Kidney (tissue), 14 donors: ENCODE data around the gene NTF3. TPM values are rescaled to one million over a fixed set of nuclear protein-coding genes. Genes with fewer than 3 reads are reported as not detected.

ENCODE experiments used
- DNase-seq, 5 donors: peaks; one replicate each; pipeline ENCODE4 v3.0.0-alpha.2; 2013 to 2020
- FAIRE-seq: peaks from 2 replicates; lab custom pipeline; 2012; peaks lifted over from hg19 to GRCh38; lab: Jason Lieb, UNC
- H3K27ac ChIP-seq, 2 donors: one replicate each; pipeline ENCODE4 v1.7.0; 2013; ENCODE audit warnings: low read depth in 2 of 2, low read length in 2 of 2, inconsistent platforms in 1 of 2
- H3K27me3 ChIP-seq: one replicate; pipeline ENCODE4 v1.7.1; 2013; ENCODE audit warnings: low read length, inconsistent platforms; ENCODE audit not compliant: control insufficient read depth, insufficient read depth
- H3K36me3 ChIP-seq, 3 donors: one replicate each; pipeline versions ENCODE4 v1.7.0 to v1.7.1; 2013; ENCODE audit warnings: low read length in 3 of 3, control low read depth in 1 of 3, inconsistent platforms in 1 of 3; ENCODE audit not compliant: insufficient read depth in 3 of 3, control insufficient read depth in 2 of 3
- H3K4me1 ChIP-seq, 3 donors: one replicate each; pipeline versions ENCODE4 v1.7.0 to v1.7.1; 2013; ENCODE audit warnings: low read length in 3 of 3, inconsistent platforms in 1 of 3, low read depth in 1 of 3; ENCODE audit not compliant: control insufficient read depth in 2 of 3, insufficient read depth in 2 of 3
- H3K4me3 ChIP-seq, 3 donors: one replicate each; pipeline versions ENCODE4 v1.7.0 to v1.8.1; 2013; ENCODE audit warnings: low read length in 3 of 3, control low read depth in 1 of 3, inconsistent platforms in 1 of 3
- H3K9ac ChIP-seq, 3 donors: one replicate each; pipeline versions ENCODE4 v1.7.0 to v1.7.1; 2013; ENCODE audit warnings: low read length in 3 of 3, control low read depth in 1 of 3, inconsistent platforms in 1 of 3
- H3K9me3 ChIP-seq, 3 donors: one replicate each; pipeline versions ENCODE4 v1.7.0 to v1.7.1; 2013; ENCODE audit warnings: low read length in 3 of 3, control low read depth in 1 of 3, inconsistent platforms in 1 of 3; ENCODE audit not compliant: control insufficient read depth in 2 of 3, insufficient read depth in 1 of 3
- CTCF ChIP-seq: IDR thresholded peaks from 3 replicates; pipeline ENCODE4 v1.5.1; 2012; ENCODE audit warnings: mild to moderate bottlenecking, moderate library complexity, borderline replicate concordance; ENCODE audit not compliant: insufficient read depth; ENCODE audit errors: extremely low read depth
- intact Hi-C: fragments of 100-400 bp; cut with DNase I; formaldehyde crosslinking; loops from one replicate; pipeline ENCODE4 v1.11.1; 2022
- polyA plus RNA-seq: library from polyadenylated mRNA; stranded (reverse); fragments of 350-450 nt; fragmentation: Illumina TruSeq; extraction: RNeasy Lipid Tissue Mini Kit (QIAGEN cat#74804); gene quantifications from one replicate; pipeline ENCODE4 v1.2.3, GENCODE V29; 2014; ENCODE audit warnings: low read depth, low replicate concordance; ENCODE audit not compliant: insufficient read depth
- total RNA-seq: library from RNA; stranded (reverse); fragmentation: NEBNext Ultra II Directional; extraction: Animal tissue kit (Norgen Biotek cat#: 25700); gene quantifications from one replicate; pipeline ENCODE4 v1.2.1, GENCODE V29; 2021
- donor health status: control.
- donor health status: control.
- donor health status: control.
- donor health status: control.
- donor health status: control.
- donor health status: DM: yes; HTN: yes; CAD: no.
- donor health status: Normal renal cell carcinoma (clear cell type).

The NTF3 gene
- total and polyA plus RNA-seq, 2 donors from 2014 or later = 2.9 to 3.5 TPM

- H3K9ac ChIP-seq = no peak overlapping the region
- H3K27ac ChIP-seq = no peak overlapping the region
- no peaks in the 10 kb centered on the region for H3K27me3 ChIP-seq
- FAIRE-seq (no peak), DNase-seq (no peak)
- H3K4me1 ChIP-seq = peaks cover 0 to 9% (median 4%) of the 10 kb centered on the region in 3 donors
- H3K9me3 ChIP-seq = no peaks in the 10 kb centered on the region
- TF ChIP-seq CTCF = no peak
- H3K36me3 ChIP-seq = no peaks in the 10 kb centered on the region
- no peak overlapping the region for H3K4me3 ChIP-seq
- intact Hi-C loops = no loop called here
Observed at GRCh38 chr12:5461966-5462365, 30.1 kb downstream of the NTF3 start.

GRCh38 chr12:5464096-5464495 is 32.2 kb downstream of the NTF3 start:
- no peaks in the 10 kb centered on the region for H3K27me3 ChIP-seq
- H3K36me3 ChIP-seq = no peaks in the 10 kb centered on the region
- DNase-seq = no peak
- intact Hi-C loops = no loop called here
- no peak for FAIRE-seq
- TF ChIP-seq CTCF = no peak
- no peak overlapping the region for H3K27ac ChIP-seq
- H3K9me3 ChIP-seq = no peaks in the 10 kb centered on the region
- H3K9ac ChIP-seq = no peak overlapping the region
- H3K4me1 ChIP-seq = peaks cover 0 to 3% (median 0%) of the 10 kb centered on the region in 3 donors
- no peak overlapping the region for H3K4me3 ChIP-seq

GRCh38 chr12:5465384-5465783 is 33.5 kb downstream of the NTF3 start:
- H3K4me1 ChIP-seq = peaks cover 0 to 3% (median 0%) of the 10 kb centered on the region in 3 donors
- FAIRE-seq (no peak), DNase-seq (no peak)
- H3K9ac ChIP-seq = no peak overlapping the region
- no peak for TF ChIP-seq CTCF
- no peaks in the 10 kb centered on the region for H3K27me3 ChIP-seq
- no peak overlapping the region for H3K27ac ChIP-seq
- no peak overlapping the region for H3K4me3 ChIP-seq
- intact Hi-C loops = no loop called here
- H3K36me3 ChIP-seq = no peaks in the 10 kb centered on the region
- H3K9me3 ChIP-seq = no peaks in the 10 kb centered on the region

- peaks cover 0 to 3% (median 0%) of the 10 kb centered on the region in 3 donors for H3K4me1 ChIP-seq
- no peak overlapping the region for H3K27ac ChIP-seq
- intact Hi-C loops = no loop called here
- FAIRE-seq = no peak
- no peaks in the 10 kb centered on the region for H3K9me3 ChIP-seq
- no peak for TF ChIP-seq CTCF
- no peak overlapping the region for H3K9ac ChIP-seq
- H3K36me3 ChIP-seq = no peaks in the 10 kb centered on the region
- H3K27me3 ChIP-seq = no peaks in the 10 kb centered on the region
- no peak overlapping the region for H3K4me3 ChIP-seq
- DNase-seq = no peak
Observed at GRCh38 chr12:5466521-5466960, 34.6 kb downstream of the NTF3 start.
